OCI-LY7 (cell line): Measurements from ENCODE around the gene FAM131C. TPM values are rescaled to one million over a fixed set of nuclear protein-coding genes. Genes with fewer than 3 reads are reported as not detected.

ENCODE experiments used
- BruUV-seq: library from RNA; stranded (reverse); fragments of 400-500 nt; replicated peaks from 2 replicates; lab custom pipeline; 2021; lab: Mats Ljungman, UMichigan
- CTCF ChIA-PET: fragments of 300-600 bp; sonication (Branson Sonifier 250); formaldehyde crosslinking; loops from one replicate; lab custom pipeline; 2022; ENCODE audit warnings: antibody characterized with exemption; ENCODE audit not compliant: unreplicated experiment; lab: Charles Lee
- POLR2A ChIA-PET: fragments of 300-600 bp; sonication (Branson Sonifier 250); formaldehyde crosslinking; loops from one replicate; lab custom pipeline; 2022; ENCODE audit warnings: antibody characterized with exemption; lab: Charles Lee
- DNase-seq: peaks from one replicate; pipeline ENCODE4 v3.0.0-alpha.2; 2015; ENCODE audit warnings: low spot score
- H2AFZ ChIP-seq: fragments of 200-600 bp; sonication (generic), shearing (Covaris generic); 2 replicates; pipeline ENCODE4 v1.6.1; 2014; ENCODE audit warnings: mild to moderate bottlenecking, antibody characterized with exemption, low read length, moderate library complexity
- H3K27ac ChIP-seq: fragments of 200-600 bp; sonication (generic); 2 replicates; pipeline ENCODE4 v1.5.1; 2014; ENCODE audit warnings: mixed run types, low read depth, mild to moderate bottlenecking, moderate library complexity, low read length, inconsistent platforms; ENCODE audit not compliant: poor library complexity, severe bottlenecking
- H3K36me3 ChIP-seq: fragments of 200-600 bp; sonication (generic); 2 replicates; pipeline ENCODE4 v1.6.1; 2014; ENCODE audit warnings: mild to moderate bottlenecking, antibody characterized with exemption, low read length, moderate library complexity, mixed read lengths; ENCODE audit not compliant: insufficient read depth
- H3K4me1 ChIP-seq: fragments of 200-600 bp; sonication (generic); 2 replicates; pipeline ENCODE4 v1.5.1; 2014; ENCODE audit warnings: mild to moderate bottlenecking, low read length; ENCODE audit not compliant: insufficient read depth, poor library complexity, severe bottlenecking
- H3K4me2 ChIP-seq: fragments of 200-600 bp; sonication (generic); 2 replicates; pipeline ENCODE4 v1.6.1; 2014; ENCODE audit warnings: mild to moderate bottlenecking, low read length
- H3K4me3 ChIP-seq: fragments of 200-600 bp; sonication (generic); 2 replicates; pipeline ENCODE4 v1.5.1; 2014; ENCODE audit warnings: mild to moderate bottlenecking, low read depth, low read length; ENCODE audit not compliant: poor library complexity, severe bottlenecking
- H3K79me2 ChIP-seq: fragments of 200-600 bp; sonication (generic); 2 replicates; pipeline ENCODE4 v1.6.1; 2016; ENCODE audit warnings: low read depth, mild to moderate bottlenecking, low read length, moderate library complexity, mixed read lengths; ENCODE audit not compliant: insufficient read depth
- H3K9me2 ChIP-seq: fragments of 200-600 bp; sonication (generic); 2 replicates; pipeline ENCODE4 v1.6.1; 2016; ENCODE audit warnings: mild to moderate bottlenecking, low read length, mixed read lengths; ENCODE audit not compliant: insufficient read depth
- H3K9me3 ChIP-seq: fragments of 200-600 bp; sonication (generic); 2 replicates; pipeline ENCODE4 v1.6.1; 2014; ENCODE audit warnings: mild to moderate bottlenecking, mixed run types, low read length, mixed read lengths
- H4K20me1 ChIP-seq: fragments of 200-600 bp; sonication (generic); 2 replicates; pipeline ENCODE4 v1.6.1; 2014; ENCODE audit warnings: mild to moderate bottlenecking, antibody characterized with exemption, low read length, moderate library complexity, mixed read lengths; ENCODE audit not compliant: insufficient read depth
- CTCF ChIP-seq: fragments of 200-600 bp; sonication (generic); conservative IDR thresholded peaks from 2 replicates; pipeline ENCODE4 v1.5.1; 2014; ENCODE audit warnings: mild to moderate bottlenecking, antibody characterized with exemption, low read length, moderate library complexity, mixed read lengths
- EZH2phosphoT487 ChIP-seq: fragments of 200-600 bp; sonication (generic); IDR thresholded peaks from 2 replicates; pipeline ENCODE4 v1.6.1; 2018; ENCODE audit warnings: low read depth, borderline replicate concordance, mild to moderate bottlenecking, mixed run types, antibody characterized with exemption, low read length, moderate library complexity, mixed read lengths
- intact Hi-C: fragments of 100-400 bp; cut with micrococcal nuclease; formaldehyde crosslinking; loops from one replicate; pipeline ENCODE4 v1.10.0; 2022; ENCODE audit not compliant: unreplicated experiment
- total RNA-seq, 2 experiments: library from RNA; depleted of rRNA in 1 of 2; stranded (reverse); fragments of >200 nt in 1 of 2; shearing (Covaris generic) in 1 of 2; gene quantifications; 2 replicates each; pipeline ENCODE4 v1.2.3, GENCODE V29; 2014 to 2022

Gene FAM131C
- total RNA-seq, 2 experiments from 2014 or later: not detected

- Histone ChIP-seq H3K27ac (no peak overlapping the region), H3K9me3 (no peaks in the 10 kb centered on the region), H3K4me1 (no peaks in the 10 kb centered on the region), H3K4me3 (no peak overlapping the region), H3K4me2 (no peak overlapping the region), H3K36me3 (no peaks in the 10 kb centered on the region), H2AFZ (no peak overlapping the region), H3K79me2 (no peaks in the 10 kb centered on the region), H3K9me2 (no peaks in the 10 kb centered on the region), H4K20me1 (no peaks in the 10 kb centered on the region)
- TF ChIP-seq CTCF: no peak
- no peak for TF ChIP-seq EZH2phosphoT487
- BruUV-seq: no TSS peak
- ChIA-PET CTCF (no interaction called here), POLR2A (no interaction called here)
- intact Hi-C loops: no loop called here
- no peak for DNase-seq
These were observed 26.0 kb upstream of the FAM131C start for GRCh38 chr1:16099412-16099811.

- no peaks in the 10 kb centered on the region for H4K20me1 ChIP-seq
- CTCF ChIA-PET: no interaction called here
- no peaks in the 10 kb centered on the region for H3K79me2 ChIP-seq
- no peak overlapping the region for H3K4me3 ChIP-seq
- no peak overlapping the region for H3K27ac ChIP-seq
- no peak for DNase-seq
- H3K36me3 ChIP-seq: no peaks in the 10 kb centered on the region
- intact Hi-C loops: no loop called here
- no peaks in the 10 kb centered on the region for H3K9me3 ChIP-seq
- no peak for TF ChIP-seq EZH2phosphoT487
- TF ChIP-seq CTCF: no peak
- no peak overlapping the region for H2AFZ ChIP-seq
- no peaks in the 10 kb centered on the region for H3K4me1 ChIP-seq
- no peak overlapping the region for H3K4me2 ChIP-seq
- no peaks in the 10 kb centered on the region for H3K9me2 ChIP-seq
- BruUV-seq: no TSS peak
- POLR2A ChIA-PET: no interaction called here
These were observed 22.0 kb upstream of the FAM131C start for GRCh38 chr1:16095447-16095846.

- ChIA-PET CTCF (no interaction called here), POLR2A (no interaction called here)
- intact Hi-C loops: no loop called here
- Histone ChIP-seq H3K79me2 (no peaks in the 10 kb centered on the region), H4K20me1 (no peaks in the 10 kb centered on the region), H3K27ac (no peak overlapping the region), H3K4me3 (no peak overlapping the region), H2AFZ (no peak overlapping the region), H3K9me3 (no peaks in the 10 kb centered on the region), H3K36me3 (no peaks in the 10 kb centered on the region), H3K4me2 (no peak overlapping the region), H3K9me2 (no peaks in the 10 kb centered on the region), H3K4me1 (no peaks in the 10 kb centered on the region)
- no TSS peak for BruUV-seq
- no peak for TF ChIP-seq CTCF
- TF ChIP-seq EZH2phosphoT487: no peak
- no peak for DNase-seq
These were observed 21.2 kb upstream of the FAM131C start for GRCh38 chr1:16094453-16095158.
